ENCODE measurements around the gene KIF26B.

The KIF26B gene

GRCh38 chr1:245754463-245754961 is 599.7 kb downstream of the KIF26B start:
- Histone ChIP-seq H3K27ac (no peak overlapping the region), H3K4me3 (no peak overlapping the region)
